Globus pallidus (tissue), 1 donor: ENCODE data around the gene TMEM125.
A peak's percentile ranks its signal among the peaks of the same experiment; 100 is the strongest.

ENCODE experiments used
- DNase-seq: peaks from one replicate; pipeline ENCODE4 v3.0.0-alpha.2; 2015; ENCODE audit warnings: low spot score

The TMEM125 gene

DNA sequence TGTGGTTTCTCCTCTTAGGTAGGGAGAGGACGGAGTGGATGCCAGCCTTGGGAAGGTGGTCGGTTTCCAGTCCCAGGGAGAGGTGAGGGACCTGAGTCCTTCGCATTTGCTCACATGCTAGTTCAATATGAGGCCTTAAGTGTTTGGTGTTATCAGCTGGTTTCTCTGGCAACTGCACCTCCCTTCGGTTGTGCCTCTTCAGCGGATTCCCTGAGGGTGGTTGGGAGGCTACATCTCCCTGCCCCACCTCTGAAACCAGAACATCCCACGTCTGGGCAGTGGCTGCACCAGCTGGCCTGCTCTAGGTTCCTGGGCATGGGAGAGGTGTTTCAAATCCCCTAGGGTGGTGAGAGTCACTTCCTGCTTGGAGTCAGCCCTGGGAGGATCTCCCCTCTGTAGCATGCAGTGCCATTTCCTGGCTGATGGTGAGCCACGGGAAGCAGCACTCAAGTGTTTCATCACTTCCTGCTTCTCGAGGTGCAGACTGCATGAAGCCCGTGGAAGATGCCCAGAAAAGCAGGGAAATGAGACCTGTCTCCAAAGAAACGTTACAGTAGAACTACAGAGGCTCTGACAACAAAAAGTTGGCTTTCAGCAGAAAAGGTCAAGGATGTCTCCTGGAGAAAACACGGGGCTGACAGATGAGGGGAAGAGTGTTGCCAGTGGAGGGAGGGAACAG lies 4.5 kb downstream of the TMEM125 start:
- DNase-seq, result no peak

DNA sequence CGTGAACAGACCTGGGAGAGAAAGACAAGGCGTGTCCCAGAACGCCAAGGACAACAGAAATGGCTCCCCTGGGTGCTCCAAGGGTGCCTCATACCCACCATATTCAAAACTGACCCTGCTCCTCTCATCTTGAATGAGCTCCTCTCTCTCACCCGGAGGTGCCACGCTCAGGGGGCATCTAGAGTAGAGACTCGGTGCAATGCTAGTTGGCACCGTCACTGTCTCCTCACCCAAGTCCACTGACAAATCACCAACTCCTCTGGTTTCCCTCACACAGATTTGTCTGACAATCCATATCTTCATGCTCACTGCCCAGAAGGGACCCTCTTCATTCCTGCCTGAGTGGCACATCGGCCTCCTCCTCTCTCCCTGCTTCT lies 5.0 kb downstream of the TMEM125 start:
- no peak for DNase-seq

DNA sequence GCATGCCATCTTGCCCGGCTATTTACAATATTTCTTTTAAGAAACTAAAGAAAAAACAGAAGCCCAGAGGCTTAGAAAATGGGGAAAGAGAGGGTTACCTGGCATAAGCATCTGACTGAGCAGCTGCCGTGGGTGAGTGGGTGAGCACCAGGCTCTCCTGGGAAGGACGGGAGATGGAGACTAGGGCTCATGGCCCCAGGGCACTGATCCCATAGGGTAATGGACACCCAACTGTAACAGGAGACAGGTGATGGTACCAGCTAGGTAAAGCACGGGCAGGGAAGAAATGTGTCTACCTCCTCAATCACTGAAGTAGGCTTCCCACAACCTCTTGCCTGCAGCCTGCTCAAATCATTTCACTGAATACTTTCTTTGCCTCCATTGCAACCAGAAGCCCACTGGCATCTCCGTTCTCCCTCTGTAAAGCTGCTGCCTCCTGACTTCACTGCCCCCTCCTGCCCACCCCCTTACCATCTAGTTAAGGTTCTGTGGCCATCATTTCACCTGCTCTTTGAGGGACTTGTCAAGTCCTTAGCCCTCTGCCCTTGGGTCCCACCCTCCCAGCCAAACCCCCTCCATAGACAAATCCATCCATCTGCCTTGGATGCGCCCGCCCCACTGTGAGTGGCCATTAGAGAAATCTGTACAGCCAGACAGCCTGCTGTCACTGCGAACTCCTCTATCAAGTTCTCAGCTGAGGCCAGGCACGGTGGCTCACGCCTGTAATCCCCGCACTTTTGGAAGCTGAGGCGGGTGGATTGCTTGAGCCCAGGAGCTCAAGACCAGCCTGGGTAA lies 6.2 kb downstream of the TMEM125 start:
- no peak for DNase-seq

DNA sequence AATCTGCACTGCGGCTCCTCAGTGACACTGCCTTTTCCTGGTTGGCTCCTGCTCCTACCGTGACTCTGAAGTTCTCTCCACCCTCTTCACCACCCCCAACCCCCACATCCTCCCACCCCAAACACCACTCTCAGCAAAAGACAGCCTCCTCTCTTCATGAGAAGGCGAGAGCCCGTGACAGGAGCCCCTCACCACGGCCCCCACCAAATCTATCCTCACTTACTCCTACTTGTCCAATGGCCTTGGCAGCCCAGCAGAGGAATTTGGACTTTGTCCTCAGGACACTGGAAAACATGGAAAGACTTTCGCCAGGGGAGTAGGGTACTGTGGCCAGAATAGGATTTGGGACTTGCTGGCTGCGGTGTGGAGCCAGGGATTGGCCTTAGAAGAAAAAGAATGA lies 6.9 kb downstream of the TMEM125 start:
- DNase-seq, result no peak

DNA sequence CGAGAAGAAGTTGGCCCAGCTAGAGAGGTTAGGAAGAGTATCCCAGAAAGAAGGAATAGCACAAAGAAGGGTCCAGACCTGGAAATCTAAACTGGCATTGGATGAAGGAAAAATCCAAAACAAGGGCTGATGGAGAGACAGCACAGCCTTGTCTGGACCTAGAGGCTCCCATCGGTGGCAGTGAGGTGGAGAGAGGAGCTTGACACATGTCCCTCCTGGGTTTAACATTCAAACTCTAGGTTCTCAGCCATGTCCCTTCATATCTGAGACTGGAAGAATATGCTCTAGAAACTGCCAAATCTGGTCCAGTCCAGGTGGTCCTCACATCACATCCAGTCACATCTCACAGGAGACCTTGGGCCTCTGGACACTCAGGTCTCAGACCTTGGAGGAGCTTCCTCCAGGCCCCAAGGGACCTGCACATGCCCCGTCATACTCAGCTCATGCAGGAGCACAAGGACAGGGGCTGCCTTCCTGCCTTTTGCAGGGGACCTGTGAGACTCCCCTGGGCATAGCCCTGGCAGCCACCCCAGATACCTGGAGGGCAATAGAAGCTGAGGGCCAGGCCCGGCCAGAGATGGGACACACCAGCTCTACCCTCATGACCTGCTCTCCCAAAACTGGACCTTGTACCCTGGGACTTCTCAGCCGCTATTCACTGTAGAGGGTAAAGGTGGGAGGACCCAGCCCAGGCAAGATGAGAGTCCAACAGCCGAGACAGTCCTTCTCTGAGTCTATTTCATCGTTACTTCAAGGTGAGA lies 7.5 kb downstream of the TMEM125 start:
- DNase-seq, result no peak

DNA sequence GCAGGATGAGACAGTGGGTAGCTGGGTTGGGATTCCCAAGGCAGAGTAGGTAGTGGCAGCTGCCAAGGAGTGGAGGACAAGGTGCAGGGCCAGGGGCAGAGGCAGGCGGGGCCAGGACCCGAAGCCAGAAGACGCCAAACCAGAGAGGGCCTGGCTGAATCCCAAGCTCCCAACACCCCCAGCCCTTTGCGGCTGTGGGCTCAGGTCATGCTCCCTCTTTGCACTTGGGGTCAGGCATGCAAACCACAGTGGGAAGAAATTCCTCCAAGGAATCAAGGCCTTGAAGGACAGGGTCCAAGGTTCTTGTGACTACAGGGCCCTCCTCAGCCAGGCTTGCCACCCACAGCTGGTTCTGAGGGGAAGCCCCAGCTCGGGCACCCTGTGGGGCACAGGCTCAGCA lies 9.4 kb downstream of the TMEM125 start:
- DNase-seq, result no peak

DNA sequence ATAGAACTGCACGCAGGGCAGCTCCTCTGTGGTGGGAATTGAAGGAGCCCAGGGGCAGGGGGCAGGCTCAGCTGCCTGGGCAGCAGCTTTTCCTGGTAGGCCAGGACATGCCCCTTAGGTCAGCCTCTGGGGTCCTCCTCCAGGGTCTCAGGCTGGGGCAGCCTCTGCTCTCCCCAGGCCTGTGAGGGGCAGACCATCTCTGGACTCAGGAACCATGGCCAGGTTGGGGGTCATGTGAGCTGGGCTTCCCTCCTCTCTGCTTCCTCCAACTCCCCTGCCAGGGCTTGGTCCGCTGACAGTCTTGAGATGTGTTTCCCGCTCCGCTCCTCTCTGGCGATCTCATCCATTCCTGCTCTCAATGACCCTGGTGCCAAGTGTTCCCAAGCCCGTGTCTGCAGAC lies 9.9 kb downstream of the TMEM125 start:
- no peak for DNase-seq

DNA sequence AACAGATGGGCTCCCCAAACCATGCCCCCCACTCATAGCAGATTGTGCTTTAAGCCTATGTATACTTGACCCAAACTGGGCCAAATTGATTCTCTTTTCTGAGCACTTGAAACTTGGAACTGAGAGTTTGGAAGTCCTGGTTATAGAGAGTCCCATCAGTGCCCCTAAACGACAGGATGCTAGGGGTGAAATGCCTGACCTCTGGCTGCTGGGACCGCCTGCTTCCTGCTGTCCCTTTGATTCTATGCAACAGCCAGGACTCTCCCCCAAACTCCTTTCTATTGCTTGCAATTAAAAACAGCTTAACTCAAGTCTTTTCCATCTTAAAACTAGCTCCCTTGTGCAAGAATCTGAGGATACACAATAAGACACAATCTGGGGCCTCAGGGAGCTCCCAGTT lies 10.9 kb downstream of the TMEM125 start:
- DNase-seq, result no peak

DNA sequence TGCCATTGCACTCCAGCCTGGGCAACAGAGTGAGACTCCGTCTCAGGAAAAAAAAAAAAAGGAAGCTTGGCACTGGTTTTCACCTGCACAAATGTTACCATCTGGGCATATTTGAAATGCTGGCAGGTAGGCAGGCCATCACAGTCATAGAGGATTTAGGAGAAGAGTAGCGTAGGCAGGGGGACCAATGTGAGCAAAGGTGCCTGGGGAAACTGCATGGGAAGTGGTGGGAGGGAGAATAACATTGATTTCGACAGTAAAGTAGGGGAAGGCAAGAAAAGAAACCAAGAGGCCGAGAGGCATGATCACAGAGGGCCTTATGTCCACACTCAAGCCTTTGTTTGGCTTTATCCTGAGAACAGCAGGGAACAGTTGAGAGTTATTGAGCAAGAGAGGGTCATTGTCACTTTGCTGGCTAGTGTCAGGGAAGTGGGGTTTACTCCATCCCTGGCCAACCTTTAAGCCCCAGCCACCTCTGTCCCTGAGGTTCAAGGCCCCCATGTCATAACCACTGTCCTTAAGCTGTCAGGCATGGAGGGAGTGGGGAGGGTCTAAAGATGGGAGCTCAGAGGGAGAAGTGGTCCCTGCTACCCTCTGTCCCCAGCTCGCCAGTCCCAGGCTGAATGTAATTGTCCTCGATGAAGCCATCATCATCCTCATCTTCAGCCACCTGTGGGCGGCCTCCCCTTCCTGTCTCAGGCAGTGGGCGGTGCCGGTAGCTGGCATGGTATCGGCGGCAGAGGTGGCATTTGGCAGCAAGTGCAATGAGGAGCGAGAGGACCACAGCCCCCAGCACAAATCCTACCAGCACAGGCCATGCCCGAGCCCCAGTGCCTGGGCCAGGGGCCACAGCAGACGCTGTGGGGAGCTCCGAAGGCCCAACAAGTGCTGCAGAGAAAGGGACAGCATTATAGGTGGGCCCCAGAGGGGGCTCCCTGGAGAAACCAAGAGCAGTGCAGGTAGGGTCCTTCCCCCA lies 12.7 kb downstream of the TMEM125 start:
- peak; percentile 76 for DNase-seq

DNA sequence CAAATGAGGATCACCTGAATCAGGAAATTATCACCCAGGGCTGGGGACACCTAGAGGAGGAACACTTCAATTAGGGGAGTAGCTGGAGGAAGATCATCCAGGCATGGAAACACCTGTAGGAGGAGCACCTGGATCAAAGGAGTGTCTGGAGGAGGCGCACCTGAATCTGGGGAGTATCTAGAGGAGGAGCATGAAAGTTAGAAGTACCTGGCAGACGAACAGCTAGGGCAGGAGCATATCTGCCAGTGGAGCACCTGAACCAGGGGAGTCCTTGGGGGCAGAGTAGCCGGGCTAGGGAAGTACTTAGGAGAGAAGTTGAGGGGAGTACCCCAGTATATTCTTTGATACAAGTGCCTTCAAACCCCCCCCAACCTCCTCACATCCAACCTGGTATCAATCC lies 14.3 kb downstream of the TMEM125 start:
- DNase-seq, result no peak

DNA sequence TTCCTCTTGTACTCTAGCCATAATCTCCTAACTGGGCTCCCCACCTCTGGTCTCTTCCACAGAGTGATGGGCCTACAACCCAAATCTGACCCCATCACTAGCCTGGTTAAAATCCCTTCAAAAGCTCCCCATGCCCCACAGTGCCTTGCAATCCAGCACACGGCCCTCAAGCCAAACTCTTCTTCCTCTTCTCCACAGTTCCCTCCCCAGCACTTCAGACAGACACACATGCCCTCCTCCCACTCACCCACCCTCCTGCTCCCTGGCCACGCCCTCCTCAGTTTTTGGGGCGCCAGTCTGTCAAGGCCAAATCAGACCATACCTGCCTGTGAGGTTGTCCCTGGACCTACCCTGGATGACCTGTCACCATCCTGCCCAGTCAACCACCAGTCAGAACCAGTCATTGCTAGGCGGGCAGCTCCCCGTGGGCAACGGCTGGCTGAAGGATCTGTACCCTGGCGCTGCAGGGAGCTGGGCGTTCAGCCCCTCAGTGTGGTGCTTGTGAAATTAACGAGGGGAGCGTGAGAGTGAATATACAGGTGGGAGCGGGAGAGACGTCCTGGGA lies 14.8 kb downstream of the TMEM125 start:
- DNase-seq, result no peak

DNA sequence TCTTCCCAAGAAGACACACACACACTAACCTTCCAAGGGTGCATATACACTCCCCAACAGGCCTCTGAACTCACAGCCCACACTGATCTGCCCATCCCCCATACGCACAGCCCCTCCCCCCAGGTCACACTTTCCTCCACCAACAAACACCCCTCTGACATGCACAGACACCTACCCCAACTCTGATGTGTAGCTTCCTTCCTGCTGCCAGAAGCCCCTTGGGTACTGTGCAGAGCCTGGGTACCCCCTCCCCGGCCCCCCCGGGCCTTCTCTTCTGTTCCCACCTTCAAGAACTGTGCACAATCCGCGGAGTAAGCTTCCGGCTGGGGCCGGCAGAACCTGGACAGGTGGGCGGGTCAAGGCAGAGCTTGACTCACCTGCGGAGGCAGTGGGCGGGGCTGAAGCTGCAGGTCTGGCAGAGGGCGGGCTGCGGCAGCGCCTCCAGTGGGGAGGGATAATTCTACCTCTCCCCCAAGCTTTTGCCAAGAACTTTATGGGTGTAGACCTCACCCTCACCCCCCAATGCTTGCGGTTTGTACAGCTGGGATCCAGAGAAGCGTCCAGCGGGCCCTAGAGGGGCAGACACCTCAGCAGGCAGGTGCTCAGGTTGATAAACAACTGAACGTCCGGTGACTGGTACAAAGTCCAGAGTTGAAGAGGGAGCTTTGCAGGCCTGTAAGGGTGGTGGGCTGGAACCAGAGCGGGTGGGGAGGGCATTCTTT lies 15.6 kb downstream of the TMEM125 start, which contains the start of gene C1orf210:
Gene C1orf210 (minus strand): TSS at position 313 of the 722 bp plus-strand sequence. CDS start 2,311 bp downstream, outside the sequence.
- no peak for DNase-seq

DNA sequence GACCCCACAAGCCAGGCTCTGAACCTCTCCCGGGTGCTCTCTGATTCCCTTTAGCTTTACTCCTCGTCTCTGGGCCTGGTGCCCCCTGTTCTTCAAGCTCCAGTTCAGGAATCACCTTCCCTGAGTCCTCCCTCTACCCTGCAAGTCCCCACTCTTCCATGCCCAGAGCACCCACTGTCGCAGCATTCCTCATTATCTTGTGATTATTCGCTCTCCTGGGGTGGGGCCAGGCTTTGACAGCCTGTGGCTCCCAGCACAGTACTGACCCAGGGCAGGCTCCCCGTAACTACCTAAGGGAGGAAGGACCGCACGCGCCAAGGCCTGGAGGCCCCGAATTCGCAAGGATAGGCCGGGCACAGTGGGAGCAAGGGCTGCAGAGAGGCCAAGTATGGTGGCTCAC lies 16.3 kb downstream of the TMEM125 start:
- DNase-seq, result no peak

DNA sequence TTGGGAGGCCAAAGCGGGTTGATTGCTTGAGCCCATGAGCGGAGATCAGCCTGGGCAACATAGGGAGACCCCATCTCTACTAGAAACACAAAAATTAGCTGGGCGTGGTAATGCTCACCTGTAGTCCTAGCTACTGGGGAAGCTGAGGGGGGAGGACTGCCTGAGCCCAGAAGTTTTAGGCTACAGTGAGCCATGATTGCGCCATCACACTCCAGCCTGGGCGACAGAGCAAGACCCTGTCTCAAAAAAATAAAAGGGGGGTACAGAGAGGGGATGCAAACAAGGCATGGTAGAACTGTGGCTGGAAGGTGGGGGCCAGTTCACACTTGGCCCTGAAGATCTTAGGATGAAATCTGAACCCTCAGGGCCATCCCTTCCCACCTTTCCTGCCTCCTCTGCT lies 16.8 kb downstream of the TMEM125 start:
- DNase-seq, result no peak

DNA sequence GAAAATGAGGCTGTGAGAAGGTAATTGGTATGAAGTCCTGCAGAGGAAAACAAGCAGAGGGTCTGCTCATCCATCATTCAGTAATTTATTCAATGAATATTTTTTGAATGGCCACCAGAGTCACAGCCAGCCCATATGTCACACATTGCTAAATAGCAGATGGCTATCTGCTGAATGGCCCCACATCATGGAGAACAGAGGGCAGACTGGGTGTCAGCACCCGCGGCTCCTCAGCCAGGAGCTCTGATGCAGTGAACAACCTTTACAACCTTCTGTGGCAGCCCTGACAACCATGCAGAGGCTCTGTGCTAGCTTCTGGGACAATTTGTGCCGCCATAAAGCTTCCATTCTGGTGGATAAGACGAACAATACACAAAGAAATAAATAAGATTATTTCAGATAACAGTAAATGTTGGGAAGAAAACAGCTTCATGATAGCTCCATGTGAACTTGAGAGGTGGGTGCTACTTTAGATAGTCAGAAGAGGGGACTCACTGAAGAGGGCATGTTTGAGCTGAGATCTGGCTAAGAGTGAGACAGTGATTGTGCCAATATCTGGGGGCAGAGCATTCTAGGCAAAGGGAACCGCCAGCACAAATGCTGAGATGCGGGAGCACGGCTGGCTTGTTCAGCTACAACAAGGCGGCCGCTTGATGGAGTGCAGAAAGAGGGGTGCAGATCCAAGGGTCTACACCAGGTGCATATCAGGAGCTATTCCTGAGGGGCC lies 18.4 kb downstream of the TMEM125 start:
- DNase-seq, result no peak

DNA sequence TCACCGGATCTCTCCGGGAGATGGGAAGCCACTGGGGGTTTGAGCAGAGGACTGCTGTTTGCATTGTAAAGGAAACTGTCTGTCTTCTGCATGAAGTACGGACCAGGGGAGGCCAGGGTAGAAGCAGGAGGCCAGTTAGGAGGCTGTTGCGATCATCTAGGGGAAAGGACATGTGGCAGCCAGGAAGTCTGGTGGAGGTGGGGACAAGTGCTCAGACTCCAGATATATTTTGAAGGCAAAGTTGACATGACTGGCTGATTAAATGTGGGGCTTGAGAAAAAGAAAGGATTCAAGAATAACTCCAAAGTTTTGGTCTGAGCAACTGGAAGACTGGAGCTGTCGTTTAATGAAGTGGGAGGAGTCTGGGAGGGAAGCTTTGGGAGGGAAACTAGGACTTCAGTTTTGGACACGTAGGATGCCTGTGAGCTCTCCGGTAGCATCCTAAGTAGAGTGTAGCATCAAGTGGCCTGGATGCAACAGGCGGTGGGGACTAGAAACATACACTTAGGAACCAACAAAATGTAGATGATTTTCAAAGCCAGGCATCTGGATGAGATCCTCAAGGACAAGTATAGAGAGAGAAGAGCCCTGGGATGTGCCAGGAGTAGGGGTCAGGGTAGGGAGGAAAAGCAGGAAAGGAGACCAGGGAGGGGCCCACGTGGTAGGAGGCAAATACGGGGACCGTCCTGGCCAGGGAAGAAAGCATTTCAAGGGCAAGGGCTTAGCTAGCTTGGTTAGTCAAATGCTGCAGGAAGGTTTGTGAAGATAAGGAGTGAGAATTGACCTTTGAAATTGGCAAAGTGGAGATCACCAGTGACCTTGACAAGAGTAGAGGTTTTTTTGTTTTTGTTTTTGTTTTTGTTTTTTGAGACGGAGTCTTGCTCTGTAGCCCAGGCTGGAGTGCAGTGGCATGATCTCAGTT lies 19.3 kb downstream of the TMEM125 start:
- DNase-seq, result no peak

DNA sequence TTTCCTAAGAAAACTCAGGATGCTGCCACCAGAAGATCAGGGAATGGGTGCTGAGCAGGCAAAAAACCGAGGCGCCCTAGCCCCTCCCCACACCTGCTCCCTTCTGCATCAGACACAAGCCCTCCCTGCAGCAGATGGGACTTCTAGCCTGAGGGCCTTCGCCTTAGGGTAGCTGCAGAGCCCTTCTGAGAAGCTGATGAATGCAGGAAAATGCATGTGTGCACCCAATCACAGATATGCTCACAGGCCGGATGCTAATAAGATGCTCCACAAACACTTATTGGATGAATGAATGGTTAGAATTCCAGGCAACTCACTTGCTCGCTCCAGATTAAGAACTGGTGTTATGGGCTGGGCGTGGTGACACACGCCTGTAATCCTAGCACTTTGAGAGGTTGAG lies 22.4 kb downstream of the TMEM125 start:
- DNase-seq, result no peak

DNA sequence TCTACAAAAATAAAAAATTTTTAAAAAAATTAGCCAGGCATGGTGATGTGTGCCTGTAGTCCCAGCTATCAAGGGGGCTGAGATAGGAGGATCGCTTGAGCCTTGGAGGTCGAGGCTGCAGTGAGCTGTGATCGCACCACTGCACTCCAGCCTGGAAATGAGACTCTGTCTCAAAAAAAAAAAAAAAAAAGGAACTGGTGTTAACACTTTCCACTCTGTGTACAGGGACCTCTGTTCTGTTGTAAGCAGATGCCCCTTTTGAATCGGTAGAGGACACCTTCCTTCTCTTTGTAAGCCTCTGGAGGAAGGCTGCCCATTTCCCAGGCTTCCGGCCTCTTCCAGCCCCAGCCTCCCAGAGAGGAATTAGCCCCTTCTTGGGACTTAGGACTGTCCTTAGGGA lies 22.9 kb downstream of the TMEM125 start:
- no peak for DNase-seq

DNA sequence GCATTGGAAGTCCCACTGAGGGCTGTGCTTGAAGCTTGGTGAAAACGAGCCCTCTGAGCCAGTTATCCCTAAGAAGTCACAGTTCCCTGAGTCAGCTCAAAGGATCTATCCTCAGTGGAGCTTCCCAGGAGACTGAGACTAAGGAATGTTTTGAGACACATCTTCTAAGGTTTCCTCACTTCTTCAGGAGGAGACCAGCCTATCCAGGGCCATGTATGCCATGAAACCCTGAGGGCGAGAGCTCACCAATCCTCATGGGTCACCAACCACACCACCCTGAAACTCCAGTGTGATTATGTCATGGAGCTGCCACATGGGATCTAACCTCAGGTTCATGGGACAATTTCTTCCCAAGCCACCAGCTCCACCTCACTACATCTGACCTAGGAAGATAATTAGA lies 23.4 kb downstream of the TMEM125 start:
- no peak for DNase-seq
